Activated CD8-positive, alpha-beta memory T cell treated with anti-CD3 and anti-CD28 coated beads, Interleukin-2, amount 50 U/mL, for 1 hour (primary cell): ENCODE results near the gene ACAP3.

Experiments
- DNase-seq: peaks from one replicate; pipeline ENCODE4 v3.0.0-alpha.2; 2020; ENCODE audit errors: extremely low read depth

The ACAP3 gene

GRCh38 chr1:1307923-1308755, at the start of gene ACAP3, which contains the start of gene PUSL1:
Gene ACAP3, minus strand, starts transcription at chr1:1307930. Its CDS starts 115 bp downstream, at chr1:1307815.
Gene PUSL1, plus strand, starts transcription at chr1:1308597. Its CDS starts 47 bp downstream, at chr1:1308644.
- DNase-seq: peak; percentile 65

- no peak for DNase-seq
Measured at GRCh38 chr1:1356796-1357401, 49.2 kb upstream of the ACAP3 start.

- no peak for DNase-seq
Measured at GRCh38 chr1:1356166-1356795, 48.6 kb upstream of the ACAP3 start.

- DNase-seq: no peak
Measured at GRCh38 chr1:1355416-1355815, 47.7 kb upstream of the ACAP3 start.

- DNase-seq: no peak
Measured at GRCh38 chr1:1354271-1355247, 46.8 kb upstream of the ACAP3 start.

GRCh38 chr1:1353389-1354151, 45.8 kb upstream of the ACAP3 start:
- no peak for DNase-seq

- DNase-seq: no peak
Measured at GRCh38 chr1:1352786-1353388, 45.2 kb upstream of the ACAP3 start.

GRCh38 chr1:1351511-1352427, 44.0 kb upstream of the ACAP3 start:
- no peak for DNase-seq

GRCh38 chr1:1349256-1350012, 41.7 kb upstream of the ACAP3 start, which contains the start of gene DVL1:
Gene DVL1, minus strand, starts transcription at chr1:1349418. Its CDS starts 353 bp downstream, at chr1:1349065.
- no peak for DNase-seq

GRCh38 chr1:1348420-1349255, 40.9 kb upstream of the ACAP3 start:
- no peak for DNase-seq

GRCh38 chr1:1347663-1348419, 40.1 kb upstream of the ACAP3 start:
- DNase-seq: no peak

- DNase-seq: no peak
Measured at GRCh38 chr1:1347026-1347595, 39.4 kb upstream of the ACAP3 start.

- no peak for DNase-seq
Measured at GRCh38 chr1:1346501-1346890, 38.8 kb upstream of the ACAP3 start.

GRCh38 chr1:1345860-1346500, 38.2 kb upstream of the ACAP3 start:
- DNase-seq: no peak

GRCh38 chr1:1345384-1345783, 37.7 kb upstream of the ACAP3 start:
- DNase-seq: no peak
